NB4 (cell line): ENCODE measurements around the gene ANTXR1.

Source experiments
- DNase-seq: peaks from one replicate; pipeline ENCODE4 v3.0.0; 2010; ENCODE audit warnings: low read depth
- H3K4me3 ChIP-seq: one replicate; pipeline ENCODE4 v1.5.1; 2011; ENCODE audit warnings: mild to moderate bottlenecking, low read depth, low read length, moderate library complexity
- MYC ChIP-seq: IDR thresholded peaks from 2 replicates; pipeline ENCODE4 v1.6.1; 2011; ENCODE audit warnings: low read depth, low read length
- POLR2A ChIP-seq: IDR thresholded peaks from 2 replicates; pipeline ENCODE4 v1.6.1; 2011; ENCODE audit warnings: mild to moderate bottlenecking; ENCODE audit not compliant: insufficient read length; ENCODE audit errors: extremely low read depth
- TF ChIP-seq, protein P1 (sequence below): IDR thresholded peaks from one replicate; pipeline ENCODE4 v1.5.1; 2012; ENCODE audit warnings: low read depth, low read length
- TF ChIP-seq, protein P2 (sequence below): IDR thresholded peaks from 2 replicates; pipeline ENCODE4 v1.6.1; 2011; ENCODE audit warnings: low read depth, low read length

Gene ANTXR1

DNA sequence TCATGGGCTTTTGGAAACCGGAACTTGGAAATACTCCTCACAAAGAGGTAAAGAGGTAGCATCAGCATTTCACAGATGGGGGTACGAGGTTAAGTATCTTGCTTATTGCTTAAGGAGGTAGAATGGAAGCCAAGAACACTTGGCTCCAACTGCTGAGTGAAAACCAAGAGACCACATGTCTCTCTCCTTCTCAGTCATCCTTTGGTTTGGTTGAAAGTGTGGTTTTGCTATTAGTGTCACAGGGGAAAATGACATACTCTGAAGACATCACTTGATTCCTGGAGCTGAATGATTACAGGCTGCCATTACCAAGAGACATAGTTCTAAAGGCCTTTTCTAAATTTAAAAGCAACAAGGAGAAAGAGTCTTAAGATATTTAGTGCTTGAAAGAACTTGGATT, 41.5 kb downstream of the ANTXR1 start:
- H3K4me3 ChIP-seq = no peak overlapping the region
- DNase-seq = no peak
- TF ChIP-seq, protein P1, sequence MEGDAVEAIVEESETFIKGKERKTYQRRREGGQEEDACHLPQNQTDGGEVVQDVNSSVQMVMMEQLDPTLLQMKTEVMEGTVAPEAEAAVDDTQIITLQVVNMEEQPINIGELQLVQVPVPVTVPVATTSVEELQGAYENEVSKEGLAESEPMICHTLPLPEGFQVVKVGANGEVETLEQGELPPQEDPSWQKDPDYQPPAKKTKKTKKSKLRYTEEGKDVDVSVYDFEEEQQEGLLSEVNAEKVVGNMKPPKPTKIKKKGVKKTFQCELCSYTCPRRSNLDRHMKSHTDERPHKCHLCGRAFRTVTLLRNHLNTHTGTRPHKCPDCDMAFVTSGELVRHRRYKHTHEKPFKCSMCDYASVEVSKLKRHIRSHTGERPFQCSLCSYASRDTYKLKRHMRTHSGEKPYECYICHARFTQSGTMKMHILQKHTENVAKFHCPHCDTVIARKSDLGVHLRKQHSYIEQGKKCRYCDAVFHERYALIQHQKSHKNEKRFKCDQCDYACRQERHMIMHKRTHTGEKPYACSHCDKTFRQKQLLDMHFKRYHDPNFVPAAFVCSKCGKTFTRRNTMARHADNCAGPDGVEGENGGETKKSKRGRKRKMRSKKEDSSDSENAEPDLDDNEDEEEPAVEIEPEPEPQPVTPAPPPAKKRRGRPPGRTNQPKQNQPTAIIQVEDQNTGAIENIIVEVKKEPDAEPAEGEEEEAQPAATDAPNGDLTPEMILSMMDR = no peak
- TF ChIP-seq POLR2A (no peak), MYC (no peak)
- TF ChIP-seq, protein P2, sequence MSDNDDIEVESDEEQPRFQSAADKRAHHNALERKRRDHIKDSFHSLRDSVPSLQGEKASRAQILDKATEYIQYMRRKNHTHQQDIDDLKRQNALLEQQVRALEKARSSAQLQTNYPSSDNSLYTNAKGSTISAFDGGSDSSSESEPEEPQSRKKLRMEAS = no peak

DNA sequence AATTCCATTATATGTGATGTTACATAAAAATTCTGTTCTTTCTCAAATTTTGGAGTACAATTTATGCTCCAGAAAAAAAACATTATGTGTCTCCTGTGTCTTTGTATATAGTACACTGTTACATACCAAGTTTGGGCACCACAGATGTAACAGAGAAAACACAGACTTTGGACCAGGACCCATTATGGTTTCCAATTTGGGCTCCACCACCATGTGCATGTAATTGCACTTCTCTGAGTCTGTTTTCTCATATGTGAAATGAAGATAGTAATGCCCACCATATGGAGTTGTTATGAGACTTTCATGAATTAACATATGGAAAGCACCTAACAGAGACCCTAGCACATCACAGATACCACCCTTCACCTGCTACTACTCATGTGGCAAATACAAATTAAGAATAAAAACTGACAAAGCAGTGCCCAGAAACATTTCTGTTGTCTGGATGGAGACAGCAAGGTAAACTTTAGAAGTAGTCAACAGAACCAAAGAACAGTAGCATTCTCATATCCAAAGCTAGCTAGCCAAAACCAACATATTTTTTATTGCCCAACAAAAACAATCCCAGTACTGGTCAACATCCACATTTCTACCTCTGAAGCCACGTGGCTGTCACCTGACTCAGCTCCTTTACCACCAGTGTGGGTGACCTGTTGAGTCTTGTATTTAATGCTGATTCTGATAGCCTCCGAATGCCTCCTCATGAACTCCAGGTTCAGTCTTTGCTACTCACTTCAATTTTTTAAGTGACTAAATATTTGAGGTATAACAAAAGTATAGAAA, 42.9 kb downstream of the ANTXR1 start:
- DNase-seq = no peak
- TF ChIP-seq MYC (no peak), POLR2A (no peak)
- TF ChIP-seq, protein P1 = no peak
- TF ChIP-seq, protein P2 = no peak
- H3K4me3 ChIP-seq = no peak overlapping the region

DNA sequence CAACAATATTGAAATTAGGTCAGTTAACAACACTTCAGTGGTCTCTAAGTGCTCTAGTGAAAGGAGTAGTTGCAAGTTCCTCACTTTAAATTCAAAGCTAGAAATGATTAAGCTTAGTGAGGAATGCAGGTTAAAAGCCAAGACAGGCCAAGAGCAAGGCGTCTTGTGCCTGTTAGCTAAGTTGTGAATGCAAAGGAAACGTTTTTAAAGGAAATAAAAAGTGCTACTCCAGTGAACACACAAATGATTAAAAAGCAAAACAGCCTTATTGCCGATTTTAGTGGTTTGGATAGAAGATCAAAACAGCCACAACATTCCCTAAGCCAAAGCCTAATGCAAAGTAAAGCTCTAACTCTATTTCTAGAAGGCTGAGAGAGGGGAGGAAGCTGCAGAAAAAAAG, 44.7 kb downstream of the ANTXR1 start:
- DNase-seq = no peak
- H3K4me3 ChIP-seq = no peak overlapping the region
- no peak for TF ChIP-seq MYC
- no peak for TF ChIP-seq POLR2A
- TF ChIP-seq, protein P1 = no peak
- TF ChIP-seq, protein P2 = no peak

DNA sequence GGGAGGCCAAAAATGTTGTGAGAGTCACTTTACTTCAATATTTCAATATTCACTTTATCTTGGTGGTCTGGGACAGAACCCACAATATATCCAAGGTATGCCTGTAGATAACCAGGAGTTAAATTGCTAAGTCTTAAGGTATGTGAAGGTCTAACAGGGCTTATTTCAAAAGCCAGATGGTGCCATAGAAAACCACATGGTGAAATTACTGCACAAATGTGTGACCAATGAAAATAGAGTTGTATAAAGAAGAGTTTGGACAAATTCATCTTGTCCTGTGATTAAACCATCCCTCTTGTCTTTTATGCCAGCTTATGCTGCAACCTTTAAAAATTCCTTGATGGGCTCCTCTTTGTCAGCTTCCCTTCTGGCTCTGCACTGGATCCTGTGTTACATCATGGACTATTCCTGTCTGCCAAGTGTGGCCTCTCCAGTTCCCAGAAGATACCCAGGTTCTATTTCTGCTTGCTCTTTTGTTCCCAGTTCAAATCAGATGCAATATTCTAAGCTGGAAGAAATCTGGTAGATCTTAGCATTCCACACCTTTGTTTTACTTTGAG, 46.8 kb downstream of the ANTXR1 start:
- H3K4me3 ChIP-seq = no peak overlapping the region
- no peak for DNase-seq
- TF ChIP-seq POLR2A (no peak), MYC (no peak)
- TF ChIP-seq, protein P2 = no peak
- TF ChIP-seq, protein P1 = no peak

DNA sequence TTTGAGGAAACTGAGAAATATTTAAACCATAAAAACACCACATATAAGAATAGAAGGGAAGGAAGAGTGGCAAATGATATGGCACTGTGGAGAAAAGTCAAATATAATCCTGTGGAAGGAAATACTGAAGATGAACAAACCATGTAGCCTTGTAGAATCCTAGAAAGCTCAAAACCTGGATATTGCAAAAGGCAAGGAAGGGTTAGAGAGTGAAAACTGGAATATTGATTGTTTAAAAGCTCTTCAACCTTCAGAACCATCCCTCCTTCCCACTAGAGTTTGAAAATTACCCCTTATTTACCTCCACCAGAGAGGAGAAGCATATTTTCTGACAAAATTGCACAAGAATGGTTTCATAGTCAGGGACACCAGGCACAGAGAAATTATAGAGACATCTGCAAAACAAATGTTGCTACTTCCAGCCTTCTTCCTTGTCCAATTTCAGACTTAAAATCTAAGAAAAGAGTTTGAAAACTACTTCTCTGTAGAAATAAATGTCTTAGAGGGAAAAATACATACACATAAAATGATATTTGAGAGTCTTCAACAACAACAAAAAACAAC, 48.0 kb downstream of the ANTXR1 start:
- no peak for DNase-seq
- TF ChIP-seq, protein P1 = no peak
- TF ChIP-seq, protein P2 = no peak
- TF ChIP-seq POLR2A (no peak), MYC (no peak)
- H3K4me3 ChIP-seq = no peak overlapping the region
